Skeletal muscle satellite cell (primary cell): ENCODE data around the gene ELP2.

Experiments used
- H3K27me3 ChIP-seq: 2 replicates; pipeline ENCODE4 v1.7.0; 2013; ENCODE audit warnings: low read length; ENCODE audit not compliant: control insufficient read depth, insufficient read depth
- H3K36me3 ChIP-seq: 2 replicates; pipeline ENCODE4 v1.7.0; 2013; ENCODE audit warnings: mild to moderate bottlenecking, control low read depth, low read length; ENCODE audit not compliant: insufficient read depth
- H3K4me1 ChIP-seq: 2 replicates; pipeline ENCODE4 v1.7.0; 2013; ENCODE audit warnings: low read length; ENCODE audit not compliant: control insufficient read depth, insufficient read depth
- H3K4me2 ChIP-seq: 2 replicates; pipeline ENCODE4 v1.7.0; 2013; ENCODE audit warnings: mild to moderate bottlenecking, low read length
- H3K4me3 ChIP-seq: 2 replicates; pipeline ENCODE4 v1.7.0; 2013; ENCODE audit warnings: low read length
- H3K9ac ChIP-seq: 2 replicates; pipeline ENCODE4 v1.7.0; 2013; ENCODE audit warnings: mild to moderate bottlenecking, low read depth, low read length, moderate library complexity
- H3K9me3 ChIP-seq: replicated peaks from 2 replicates; pipeline ENCODE4 v1.7.0; 2013; ENCODE audit warnings: mild to moderate bottlenecking, control low read depth, low read length

Gene ELP2

GRCh38 chr18:36183033-36183432 lies 53.3 kb downstream of the ELP2 start:
- peaks cover 16% of the 10 kb centered on the region for H3K4me1 ChIP-seq
- no peak overlapping the region for H3K9ac ChIP-seq
- no peak overlapping the region for H3K4me3 ChIP-seq
- H3K27me3 ChIP-seq: no peaks in the 10 kb centered on the region
- H3K9me3 ChIP-seq: no peaks in the 10 kb centered on the region
- H3K36me3 ChIP-seq: no peaks in the 10 kb centered on the region
- H3K4me2 ChIP-seq: no peak overlapping the region

- Histone ChIP-seq H3K4me3 (no peak overlapping the region), H3K9me3 (no peaks in the 10 kb centered on the region), H3K4me1 (peaks cover 25% of the 10 kb centered on the region), H3K27me3 (no peaks in the 10 kb centered on the region), H3K4me2 (no peak overlapping the region), H3K9ac (no peak overlapping the region), H3K36me3 (no peaks in the 10 kb centered on the region)
These were observed 54.3 kb downstream of the ELP2 start for GRCh38 chr18:36183987-36184386.

- peaks cover 21% of the 10 kb centered on the region for H3K4me1 ChIP-seq
- no peak overlapping the region for H3K4me2 ChIP-seq
- no peaks in the 10 kb centered on the region for H3K9me3 ChIP-seq
- no peaks in the 10 kb centered on the region for H3K27me3 ChIP-seq
- no peak overlapping the region for H3K9ac ChIP-seq
- H3K4me3 ChIP-seq: no peak overlapping the region
- no peaks in the 10 kb centered on the region for H3K36me3 ChIP-seq
These were observed 55.5 kb downstream of the ELP2 start for GRCh38 chr18:36185157-36185556.

- peaks cover 21% of the 10 kb centered on the region for H3K4me1 ChIP-seq
These were observed 56.3 kb downstream of the ELP2 start for GRCh38 chr18:36185901-36186460.

GRCh38 chr18:36186461-36187192 lies 56.9 kb downstream of the ELP2 start:
- H3K4me1 ChIP-seq: peaks cover 21% of the 10 kb centered on the region

More at GRCh38 chr18:36185901-36186460, 56.3 kb downstream of the ELP2 start:
- Histone ChIP-seq H3K9me3 (no peaks in the 10 kb centered on the region), H3K9ac (no peak overlapping the region), H3K4me2 (peak overlapping the region; percentile 97), H3K27me3 (no peaks in the 10 kb centered on the region), H3K4me3 (peak overlapping the region; percentile 97), H3K36me3 (no peaks in the 10 kb centered on the region)

GRCh38 chr18:36187193-36187825 lies 57.6 kb downstream of the ELP2 start, which contains the start of gene MOCOS:
TSS of gene MOCOS (plus strand) at chr18:36187497. CDS start at chr18:36187540, 43 bp downstream.
- H3K9ac ChIP-seq: peak within 1 kb of the TSS; percentile 88
- H3K4me1 ChIP-seq: peaks cover 21% of the 10 kb centered on the region
- no peaks in the 10 kb centered on the region for H3K9me3 ChIP-seq
- no peaks in the 10 kb centered on the region for H3K27me3 ChIP-seq
- H3K4me2 ChIP-seq: peak within 1 kb of the TSS; percentile 97
- no peaks in the 10 kb centered on the region for H3K36me3 ChIP-seq
- peak within 1 kb of the TSS; percentile 97 for H3K4me3 ChIP-seq

More at GRCh38 chr18:36186461-36187192, 56.9 kb downstream of the ELP2 start:
- Histone ChIP-seq H3K4me3 (peak overlapping the region; percentile 97), H3K9me3 (no peaks in the 10 kb centered on the region), H3K27me3 (no peaks in the 10 kb centered on the region), H3K36me3 (no peaks in the 10 kb centered on the region), H3K4me2 (peak overlapping the region; percentile 97), H3K9ac (peak overlapping the region; percentile 88)

- no peaks in the 10 kb centered on the region for H3K27me3 ChIP-seq
- peak overlapping the region; percentile 97 for H3K4me3 ChIP-seq
- H3K36me3 ChIP-seq: no peaks in the 10 kb centered on the region
- peaks cover 21% of the 10 kb centered on the region for H3K4me1 ChIP-seq
- H3K9ac ChIP-seq: peak overlapping the region; percentile 88
- H3K9me3 ChIP-seq: no peaks in the 10 kb centered on the region
- H3K4me2 ChIP-seq: peak overlapping the region; percentile 97
These were observed 58.4 kb downstream of the ELP2 start for GRCh38 chr18:36187826-36188721.

- H3K36me3 ChIP-seq: no peaks in the 10 kb centered on the region
- H3K27me3 ChIP-seq: no peaks in the 10 kb centered on the region
- H3K4me2 ChIP-seq: peak overlapping the region; percentile 97
- H3K4me3 ChIP-seq: peak overlapping the region; percentile 97
- H3K9ac ChIP-seq: no peak overlapping the region
- H3K9me3 ChIP-seq: no peaks in the 10 kb centered on the region
- peaks cover 21% of the 10 kb centered on the region for H3K4me1 ChIP-seq
These were observed 59.2 kb downstream of the ELP2 start for GRCh38 chr18:36188916-36189315.

GRCh38 chr18:36189486-36189885 lies 59.8 kb downstream of the ELP2 start:
- Histone ChIP-seq H3K36me3 (no peaks in the 10 kb centered on the region), H3K9ac (no peak overlapping the region), H3K4me2 (no peak overlapping the region), H3K4me1 (peaks cover 21% of the 10 kb centered on the region), H3K4me3 (no peak overlapping the region), H3K27me3 (no peaks in the 10 kb centered on the region), H3K9me3 (no peaks in the 10 kb centered on the region)

GRCh38 chr18:36191286-36191685 lies 61.6 kb downstream of the ELP2 start:
- Histone ChIP-seq H3K9ac (no peak overlapping the region), H3K9me3 (no peaks in the 10 kb centered on the region), H3K4me1 (peaks cover 21% of the 10 kb centered on the region), H3K27me3 (no peaks in the 10 kb centered on the region), H3K36me3 (no peaks in the 10 kb centered on the region), H3K4me3 (no peak overlapping the region), H3K4me2 (no peak overlapping the region)

- Histone ChIP-seq H3K4me3 (no peak overlapping the region), H3K4me2 (no peak overlapping the region), H3K9ac (no peak overlapping the region), H3K4me1 (peaks cover 17% of the 10 kb centered on the region), H3K36me3 (no peaks in the 10 kb centered on the region), H3K9me3 (no peaks in the 10 kb centered on the region), H3K27me3 (no peaks in the 10 kb centered on the region)
These were observed 62.0 kb downstream of the ELP2 start for GRCh38 chr18:36191711-36192110.
